Lung (tissue), 12 donors: ENCODE measurements around the gene SIGLEC6. TPM values are rescaled to one million over a fixed set of nuclear protein-coding genes. Genes with fewer than 3 reads are reported as not detected.

ENCODE experiments used
- ATAC-seq: fragments of 200-7000 bp; cut with Tn5 transposase; one replicate; pipeline ENCODE4 v1.9.1; 2020; ENCODE audit warnings: moderate number of reproducible peaks; ENCODE audit not compliant: insufficient read depth, low FRiP score
- DNase-seq, 3 donors: peaks; one replicate each; pipeline ENCODE4 v3.0.0-alpha.2; 2013 to 2017
- H3K27ac ChIP-seq, 2 donors: one replicate each; pipeline ENCODE4 v1.5.1; 2013; ENCODE audit warnings: mild to moderate bottlenecking in 2 of 2, moderate library complexity in 2 of 2, control low read depth in 1 of 2, inconsistent platforms in 1 of 2, low read depth in 1 of 2, low read length in 1 of 2
- H3K27me3 ChIP-seq, 3 donors: one replicate each; pipeline ENCODE4 v1.5.1; 2013; ENCODE audit warnings: low read length in 2 of 3; ENCODE audit not compliant: control insufficient read depth in 3 of 3, insufficient read depth in 3 of 3
- H3K36me3 ChIP-seq, 4 donors: one replicate each; pipeline ENCODE4 v1.5.1; 2013; ENCODE audit warnings: low read length in 4 of 4, mild to moderate bottlenecking in 1 of 4, moderate library complexity in 1 of 4; ENCODE audit not compliant: control insufficient read depth in 4 of 4, insufficient read depth in 4 of 4
- H3K4me1 ChIP-seq, 5 donors: one replicate each; pipeline ENCODE4 v1.5.1; 2013; ENCODE audit warnings: low read length in 5 of 5, mild to moderate bottlenecking in 2 of 5, moderate library complexity in 1 of 5; ENCODE audit not compliant: control insufficient read depth in 5 of 5, insufficient read depth in 5 of 5
- H3K4me3 ChIP-seq: one replicate; pipeline ENCODE4 v1.5.1; 2013; ENCODE audit warnings: mild to moderate bottlenecking, control low read depth, moderate library complexity
- H3K9ac ChIP-seq, 2 donors: one replicate each; pipeline ENCODE4 v1.5.1; 2013; ENCODE audit warnings: low read length in 2 of 2, control low read depth in 1 of 2; ENCODE audit not compliant: insufficient read depth in 1 of 2
- H3K9me3 ChIP-seq, 4 donors: one replicate each; pipeline ENCODE4 v1.5.1; 2013; ENCODE audit warnings: low read length in 3 of 4, mild to moderate bottlenecking in 1 of 4, moderate library complexity in 1 of 4; ENCODE audit not compliant: control insufficient read depth in 4 of 4, insufficient read depth in 3 of 4
- WGBS, 2 donors: extraction: QIAGEN DNeasy Blood & Tissue Kit; methylation state at CpG; one replicate each; pipeline ENCODE4 v1.1.7; 2013; 5-methylcytosine and 5-hydroxymethylcytosine counted together
- polyA plus RNA-seq, 2 donors: library from polyadenylated mRNA; stranded (reverse); fragments of 200-250 nt; gene quantifications; one replicate each; pipeline ENCODE4 v1.2.1, GENCODE V29; 2013
- total RNA-seq, 2 donors: library from RNA; depleted of rRNA in 1 of 2; stranded (reverse); fragments of >200 nt in 1 of 2; gene quantifications; one replicate each; pipeline ENCODE4 v1.2.1, GENCODE V29; 2014 to 2021
- TF ChIP-seq, protein P1 (sequence below): IDR thresholded peaks from 2 replicates; pipeline ENCODE4 v1.5.1; 2012; ENCODE audit warnings: mild to moderate bottlenecking; ENCODE audit errors: control extremely low read depth, extremely low read depth
- donor health status: control.
- donor health status: control.
- donor health status: Bipolar disorder and iron deficiency.
- donor health status: healthy.
- donor health status: DM: yes; HTN: yes; CAD: no.

The SIGLEC6 gene
- total and polyA plus RNA-seq, 4 donors, result 0.23 to 5.3 (median 0.45) TPM

DNA sequence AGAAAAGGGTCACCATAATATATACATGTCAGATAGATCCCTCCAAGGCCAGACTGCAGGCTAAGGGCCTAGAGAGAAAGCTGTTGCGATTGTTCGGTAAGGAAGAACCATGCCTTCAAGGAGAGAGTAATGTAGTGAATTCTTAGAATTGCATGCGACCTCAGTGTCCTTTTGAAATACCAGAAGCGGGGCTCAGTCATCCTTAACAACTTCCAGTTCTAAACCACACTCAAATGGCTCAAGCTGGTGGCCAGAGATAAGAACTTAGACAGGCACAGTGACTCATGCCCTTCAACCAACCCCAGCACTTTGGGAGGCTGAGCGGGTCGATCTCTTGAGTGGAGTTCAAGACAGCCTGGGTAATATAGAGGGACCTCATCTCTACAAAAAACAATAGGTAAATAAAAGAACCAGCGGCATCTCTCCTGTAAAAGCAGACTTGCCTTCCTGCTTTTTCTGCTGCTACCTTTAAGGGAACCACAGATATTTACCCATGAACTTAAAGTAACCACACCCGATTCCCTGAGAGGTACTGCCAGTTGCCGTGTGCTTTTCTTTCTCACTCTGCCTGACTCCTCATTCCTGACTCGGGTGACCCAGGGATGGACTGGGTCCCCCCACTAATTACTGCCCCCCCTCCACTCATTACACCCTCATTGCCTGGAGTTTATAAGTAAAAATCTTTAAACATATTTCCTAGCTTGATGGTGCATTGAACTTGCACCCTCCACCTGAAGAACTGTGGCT is 15.4 kb upstream of the SIGLEC6 start:
- Histone ChIP-seq H3K27ac (no peak overlapping the region), H3K9me3 (peaks cover 0 to 7% (median 0%) of the 10 kb centered on the region in 4 donors), H3K4me1 (no peaks in the 10 kb centered on the region), H3K27me3 (no peaks in the 10 kb centered on the region), H3K36me3 (no peaks in the 10 kb centered on the region), H3K4me3 (no peak overlapping the region), H3K9ac (no peak overlapping the region)
- WGBS, 2 donors, result 24 to 29% methylated on average over 10 of the region's 10 CpGs
- TF ChIP-seq, protein P1, sequence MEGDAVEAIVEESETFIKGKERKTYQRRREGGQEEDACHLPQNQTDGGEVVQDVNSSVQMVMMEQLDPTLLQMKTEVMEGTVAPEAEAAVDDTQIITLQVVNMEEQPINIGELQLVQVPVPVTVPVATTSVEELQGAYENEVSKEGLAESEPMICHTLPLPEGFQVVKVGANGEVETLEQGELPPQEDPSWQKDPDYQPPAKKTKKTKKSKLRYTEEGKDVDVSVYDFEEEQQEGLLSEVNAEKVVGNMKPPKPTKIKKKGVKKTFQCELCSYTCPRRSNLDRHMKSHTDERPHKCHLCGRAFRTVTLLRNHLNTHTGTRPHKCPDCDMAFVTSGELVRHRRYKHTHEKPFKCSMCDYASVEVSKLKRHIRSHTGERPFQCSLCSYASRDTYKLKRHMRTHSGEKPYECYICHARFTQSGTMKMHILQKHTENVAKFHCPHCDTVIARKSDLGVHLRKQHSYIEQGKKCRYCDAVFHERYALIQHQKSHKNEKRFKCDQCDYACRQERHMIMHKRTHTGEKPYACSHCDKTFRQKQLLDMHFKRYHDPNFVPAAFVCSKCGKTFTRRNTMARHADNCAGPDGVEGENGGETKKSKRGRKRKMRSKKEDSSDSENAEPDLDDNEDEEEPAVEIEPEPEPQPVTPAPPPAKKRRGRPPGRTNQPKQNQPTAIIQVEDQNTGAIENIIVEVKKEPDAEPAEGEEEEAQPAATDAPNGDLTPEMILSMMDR, result no peak
- no peak for DNase-seq
- no peak for ATAC-seq

DNA sequence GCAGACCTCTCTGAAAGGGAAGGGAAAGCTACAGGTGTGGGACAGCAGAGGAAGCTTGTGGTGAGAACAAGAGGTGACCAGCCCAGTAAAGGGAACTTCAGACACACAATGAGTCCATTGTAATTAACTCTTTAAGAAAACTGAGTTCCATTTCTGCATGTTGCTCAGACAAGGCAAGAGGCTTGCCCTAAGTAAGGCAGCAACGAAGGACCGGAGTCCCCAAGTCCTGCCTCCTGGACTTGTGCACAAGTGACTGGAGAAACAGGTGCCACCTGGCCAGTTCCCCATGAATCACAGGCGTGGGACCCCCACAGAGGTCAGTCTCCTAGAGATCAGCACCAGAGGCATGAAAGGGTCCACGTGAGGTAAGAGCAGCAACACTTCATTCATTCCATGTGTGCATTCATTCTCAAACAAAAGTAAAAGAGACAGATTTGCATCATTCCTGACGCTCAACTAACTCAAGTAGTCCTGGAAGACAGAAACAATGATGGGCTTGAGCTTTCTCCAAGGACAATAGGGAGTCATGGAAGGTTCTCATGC is 14.7 kb upstream of the SIGLEC6 start:
- Histone ChIP-seq H3K9ac (no peak overlapping the region), H3K4me3 (no peak overlapping the region), H3K4me1 (no peaks in the 10 kb centered on the region), H3K27ac (no peak overlapping the region), H3K27me3 (no peaks in the 10 kb centered on the region), H3K36me3 (no peaks in the 10 kb centered on the region), H3K9me3 (peaks cover 0 to 6% (median 0%) of the 10 kb centered on the region in 4 donors)
- 56 to 59% methylated on average over 5 of the region's 5 CpGs for WGBS, 2 donors
- DNase-seq, result no peak
- no peak for ATAC-seq
- TF ChIP-seq, protein P1, result no peak

DNA sequence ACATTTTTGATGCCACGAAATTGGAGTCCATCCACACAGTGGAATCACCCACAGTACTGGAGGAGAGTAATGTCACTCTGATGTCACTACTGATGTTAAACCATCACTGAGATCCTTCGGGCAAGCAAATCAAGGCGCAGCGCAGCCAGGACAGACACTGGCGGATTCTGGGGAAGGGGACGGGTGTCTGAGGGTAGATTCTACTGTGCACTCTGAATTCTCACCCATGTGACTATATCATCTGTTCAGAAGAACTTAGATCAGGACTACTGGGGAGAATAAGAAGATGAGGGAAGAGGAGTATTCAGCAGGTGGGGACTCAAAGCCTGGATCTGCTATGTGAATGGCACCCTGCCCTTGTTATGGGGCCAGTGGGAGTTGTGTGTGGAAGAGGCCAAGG is 12.6 kb upstream of the SIGLEC6 start:
- DNase-seq, result no peak
- no peak for ATAC-seq
- no peak overlapping the region for H3K4me3 ChIP-seq
- no peak overlapping the region for H3K9ac ChIP-seq
- peaks cover 0 to 6% (median 0%) of the 10 kb centered on the region in 4 donors for H3K9me3 ChIP-seq
- 85 to 89% methylated on average over 6 of the region's 6 CpGs for WGBS, 2 donors
- TF ChIP-seq, protein P1, result no peak
- no peaks in the 10 kb centered on the region for H3K4me1 ChIP-seq
- no peaks in the 10 kb centered on the region for H3K36me3 ChIP-seq
- H3K27me3 ChIP-seq, result no peaks in the 10 kb centered on the region
- no peak overlapping the region for H3K27ac ChIP-seq
